PFSK-1 (cell line): ENCODE results near the gene GJA5.

Experiments used
- FOXP2 ChIP-seq: optimal IDR thresholded peaks from 2 replicates; pipeline ENCODE3; 2011; ENCODE audit warnings: borderline replicate concordance, control low read depth, inconsistent platforms; ENCODE audit not compliant: insufficient read depth; ENCODE audit errors: extremely low read length, extremely low read depth
- POLR2AphosphoS5 ChIP-seq: IDR thresholded peaks from 2 replicates; pipeline ENCODE4 v1.6.1; 2012; ENCODE audit warnings: low read depth, mild to moderate bottlenecking, control low read depth, low read length, moderate library complexity
- REST ChIP-seq, 2 experiments: IDR thresholded peaks; 2 replicates each; pipeline versions ENCODE4 v1.6.1 to v1.8.0; 2011 to 2012; ENCODE audit warnings: low read depth in 2 of 2, low read length in 2 of 2, control low read depth in 1 of 2, inconsistent platforms in 1 of 2, mild to moderate bottlenecking in 1 of 2, moderate library complexity in 1 of 2; ENCODE audit not compliant: insufficient read depth in 1 of 2
- SIN3A ChIP-seq: IDR thresholded peaks from 2 replicates; pipeline ENCODE4 v1.6.1; 2012; ENCODE audit warnings: mild to moderate bottlenecking, low read length, moderate library complexity, borderline replicate concordance; ENCODE audit not compliant: insufficient read depth
- TAF1 ChIP-seq: IDR thresholded peaks from 2 replicates; pipeline ENCODE4 v1.6.1; 2012; ENCODE audit warnings: low read length, control low read depth, borderline replicate concordance; ENCODE audit not compliant: insufficient read depth

Gene GJA5

DNA sequence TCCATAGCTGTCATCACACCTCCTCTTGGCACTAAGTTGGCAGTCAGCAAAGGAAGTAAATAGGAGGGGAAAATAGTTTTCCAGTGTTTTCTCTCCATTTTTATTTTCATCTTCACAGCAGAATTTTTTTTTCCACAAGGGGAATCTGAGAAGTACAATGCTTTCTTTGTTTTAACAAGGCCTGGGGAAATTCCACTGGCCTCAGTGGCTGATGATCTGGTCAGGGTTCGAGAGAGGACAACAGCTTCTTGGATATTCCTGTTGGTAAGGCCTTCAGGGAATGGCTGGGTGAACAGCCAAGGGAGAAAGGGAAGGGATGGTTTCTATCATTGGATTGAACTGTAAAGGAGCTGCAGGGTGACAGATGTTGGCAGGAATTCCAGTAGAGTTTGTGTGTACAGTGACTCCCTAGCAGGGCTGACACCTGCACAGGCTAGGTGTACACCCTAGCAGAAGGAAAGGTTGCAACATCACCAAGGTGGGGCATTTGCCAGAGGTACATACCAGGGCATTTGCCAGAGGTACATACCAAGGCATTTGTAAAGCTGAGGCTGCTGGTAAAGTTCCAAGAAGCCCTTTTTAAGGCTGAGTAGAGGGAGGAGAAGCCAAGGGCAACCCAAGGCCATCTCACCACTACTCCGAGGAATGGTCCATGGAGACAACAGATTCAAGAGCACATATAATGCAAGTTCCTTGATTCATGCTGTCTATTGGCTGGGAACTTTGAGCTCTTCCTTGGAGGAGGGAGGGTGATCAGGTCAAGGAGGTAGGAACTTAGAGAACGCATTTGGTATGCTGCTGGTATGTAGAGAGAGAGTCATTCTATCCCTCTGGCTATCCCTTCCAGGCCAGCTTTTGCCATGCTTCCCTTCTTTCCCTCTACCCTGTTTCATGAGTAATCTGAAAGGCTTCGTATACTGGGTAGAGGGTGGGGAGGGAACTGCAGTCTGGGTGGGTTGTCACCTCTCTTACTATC lies 3.1 kb downstream of the GJA5 start:
- no peak for TF ChIP-seq TAF1
- no peak for TF ChIP-seq FOXP2
- no peak for TF ChIP-seq REST (IDR thresholded peaks at IDR 0.05; ENCODE audit: insufficient read depth in 1 of 2, low read depth in 2 of 2, low read length in 2 of 2)
- TF ChIP-seq POLR2AphosphoS5, result no peak
- no peak for TF ChIP-seq SIN3A

- TF ChIP-seq SIN3A (no peak), TAF1 (no peak), FOXP2 (no peak), REST (IDR thresholded peaks at IDR 0.05; ENCODE audit: insufficient read depth in 1 of 2, low read depth in 2 of 2, low read length in 2 of 2) (no peak), POLR2AphosphoS5 (no peak)
These were observed 4.1 kb downstream of the GJA5 start for GRCh38 chr1:147756341-147756740.

- no peak for TF ChIP-seq FOXP2
- no peak for TF ChIP-seq SIN3A
- TF ChIP-seq POLR2AphosphoS5, result no peak
These were observed 5.7 kb downstream of the GJA5 start for GRCh38 chr1:147754661-147755060.

DNA sequence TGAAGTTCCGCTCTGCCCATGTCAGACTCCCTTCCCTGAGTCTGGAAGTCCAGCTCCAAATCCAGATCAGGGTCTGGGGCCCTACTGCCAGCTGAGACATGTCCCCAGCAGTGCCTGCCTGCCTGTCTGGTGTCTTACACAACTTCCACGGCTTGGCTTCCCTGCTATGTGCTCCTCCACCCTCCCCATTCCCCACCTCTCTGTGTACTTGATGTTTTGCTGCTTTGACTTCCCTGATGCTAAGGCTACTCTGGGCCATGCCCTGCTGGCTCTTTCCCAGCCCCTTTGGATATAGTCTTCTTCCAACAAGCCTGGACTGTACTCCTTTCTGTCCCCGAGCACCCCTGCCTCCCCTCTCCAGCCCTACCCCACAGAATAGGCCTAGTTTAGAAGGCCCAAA lies 7.3 kb downstream of the GJA5 start:
- no peak for TF ChIP-seq TAF1
- no peak for TF ChIP-seq SIN3A
- TF ChIP-seq FOXP2, result no peak
- TF ChIP-seq POLR2AphosphoS5, result no peak
- TF ChIP-seq REST (IDR thresholded peaks at IDR 0.05; ENCODE audit: insufficient read depth in 1 of 2, low read depth in 2 of 2, low read length in 2 of 2), result no peak

GRCh38 chr1:147752511-147752910 lies 7.9 kb downstream of the GJA5 start:
- TF ChIP-seq TAF1 (no peak), SIN3A (no peak), REST (IDR thresholded peaks at IDR 0.05; ENCODE audit: insufficient read depth in 1 of 2, low read depth in 2 of 2, low read length in 2 of 2) (no peak), POLR2AphosphoS5 (no peak), FOXP2 (no peak)
